KOPT-K1 (cell line): ENCODE data around the gene RAB43.

Source experiments
- H3K27ac ChIP-seq: fragments of 200-600 bp; sonication (generic); 2 replicates; pipeline ENCODE4 v1.5.1; 2016; ENCODE audit warnings: antibody characterized with exemption, mild to moderate bottlenecking, low read depth, low read length; ENCODE audit not compliant: poor library complexity, severe bottlenecking
- H3K36me3 ChIP-seq: fragments of 200-600 bp; sonication (generic); 2 replicates; pipeline ENCODE4 v1.5.1; 2017; ENCODE audit warnings: antibody characterized with exemption, mild to moderate bottlenecking, low read length, moderate library complexity; ENCODE audit not compliant: insufficient read depth
- H3K9me3 ChIP-seq: fragments of 200-600 bp; sonication (generic); 2 replicates; pipeline ENCODE4 v1.5.1; 2017; ENCODE audit warnings: antibody characterized with exemption, low read length, mild to moderate bottlenecking; ENCODE audit not compliant: insufficient read depth, poor library complexity, severe bottlenecking

RAB43 gene

DNA sequence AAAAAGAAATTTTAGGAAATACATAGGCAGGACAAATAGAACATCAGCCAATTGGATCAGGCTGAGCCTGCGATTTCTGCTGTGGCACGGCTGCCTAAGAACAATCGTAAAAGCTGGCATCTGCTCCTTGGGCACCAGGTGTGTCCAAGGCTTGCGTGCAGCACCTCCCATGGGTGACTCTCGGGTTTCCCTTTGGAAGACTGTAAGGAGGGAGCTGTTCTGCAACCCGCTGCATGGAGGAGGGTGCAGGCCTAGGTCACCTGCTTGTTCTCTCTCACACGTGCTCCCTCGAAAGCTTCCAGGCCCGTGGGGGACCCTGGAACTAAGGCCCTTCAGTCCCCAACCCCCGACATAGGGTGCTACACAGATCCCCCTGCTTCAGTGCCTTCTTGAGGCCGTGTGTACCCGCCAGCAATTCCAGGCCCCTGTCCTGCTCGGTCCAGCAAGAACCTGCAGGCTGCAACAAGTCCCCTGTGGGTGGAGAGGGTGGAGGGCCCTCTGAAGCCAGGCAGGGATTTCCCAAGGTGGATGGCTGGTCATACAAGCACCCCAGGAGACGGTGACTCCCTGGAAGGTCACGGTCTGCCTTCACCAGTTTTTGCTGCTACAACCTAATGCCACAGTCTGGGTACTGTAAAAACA is 57.6 kb downstream of the RAB43 start:
- no peaks in the 10 kb centered on the region for H3K9me3 ChIP-seq
- no peak overlapping the region for H3K27ac ChIP-seq
- H3K36me3 ChIP-seq, result no peaks in the 10 kb centered on the region

DNA sequence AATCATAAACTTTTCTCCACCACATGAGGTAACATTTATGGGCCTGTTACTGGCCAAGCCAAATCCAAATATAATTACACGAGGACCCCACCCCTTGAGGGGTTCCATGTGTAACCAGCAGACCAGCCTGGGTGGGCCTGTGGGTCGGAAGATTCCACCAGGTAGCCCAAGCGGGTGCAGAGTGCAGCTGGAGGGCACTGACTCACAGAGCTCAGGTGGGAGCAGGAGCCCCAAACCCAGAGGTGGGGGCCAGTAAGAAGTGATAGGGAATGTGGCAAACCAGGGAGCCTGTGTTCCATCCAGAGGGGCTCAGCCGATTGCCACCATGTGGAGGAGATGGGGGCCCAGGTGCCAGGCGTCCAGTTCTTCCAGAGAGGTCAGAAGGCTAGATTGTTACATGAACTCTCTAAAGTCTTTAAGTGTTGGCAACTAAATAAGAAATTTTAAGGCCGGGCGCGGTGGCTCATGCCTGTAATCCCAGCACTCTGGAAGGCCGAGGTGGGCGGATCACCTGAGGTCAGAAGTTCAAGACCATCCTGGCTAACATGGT is 58.4 kb downstream of the RAB43 start:
- Histone ChIP-seq H3K9me3 (no peaks in the 10 kb centered on the region), H3K27ac (no peak overlapping the region), H3K36me3 (no peaks in the 10 kb centered on the region)

DNA sequence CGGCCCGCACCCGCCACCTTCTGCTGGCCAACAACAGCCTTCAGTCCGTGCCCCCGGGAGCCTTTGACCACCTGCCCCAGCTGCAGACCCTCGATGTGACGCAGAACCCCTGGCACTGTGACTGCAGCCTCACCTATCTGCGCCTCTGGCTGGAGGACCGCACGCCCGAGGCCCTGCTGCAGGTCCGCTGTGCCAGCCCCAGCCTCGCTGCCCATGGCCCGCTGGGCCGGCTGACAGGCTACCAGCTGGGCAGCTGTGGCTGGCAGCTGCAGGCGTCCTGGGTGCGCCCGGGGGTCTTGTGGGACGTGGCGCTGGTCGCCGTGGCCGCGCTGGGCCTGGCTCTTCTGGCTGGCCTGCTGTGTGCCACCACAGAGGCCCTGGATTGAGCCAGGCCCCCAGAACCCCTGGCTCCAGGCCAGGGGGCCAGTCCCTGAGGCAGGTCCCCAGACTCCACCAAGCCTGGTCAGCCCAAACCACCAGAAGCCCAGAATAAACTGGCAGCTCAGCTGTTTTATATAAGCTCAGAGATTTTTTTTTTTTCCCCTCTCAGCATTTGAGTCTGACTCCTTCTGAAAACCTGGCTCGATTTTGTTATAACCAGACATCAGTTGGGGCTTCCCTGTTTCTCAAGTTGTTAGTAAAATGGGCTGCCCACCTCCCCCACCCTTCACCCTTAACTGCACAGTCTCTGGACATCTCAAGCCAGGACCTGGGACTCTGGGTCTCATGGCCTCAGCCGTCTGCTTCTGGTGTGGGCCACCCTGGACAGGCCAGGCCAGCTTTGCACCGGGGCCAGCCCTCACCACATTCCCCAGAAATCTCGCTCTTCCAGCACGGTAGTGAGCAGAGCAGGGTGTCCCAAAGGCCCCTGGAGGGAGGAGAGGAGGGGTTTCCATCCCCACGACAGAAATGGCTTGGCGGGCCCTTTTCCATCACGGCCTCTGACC is 59.4 kb downstream of the RAB43 start:
- H3K9me3 ChIP-seq, result no peaks in the 10 kb centered on the region
- no peak overlapping the region for H3K27ac ChIP-seq
- H3K36me3 ChIP-seq, result no peaks in the 10 kb centered on the region

DNA sequence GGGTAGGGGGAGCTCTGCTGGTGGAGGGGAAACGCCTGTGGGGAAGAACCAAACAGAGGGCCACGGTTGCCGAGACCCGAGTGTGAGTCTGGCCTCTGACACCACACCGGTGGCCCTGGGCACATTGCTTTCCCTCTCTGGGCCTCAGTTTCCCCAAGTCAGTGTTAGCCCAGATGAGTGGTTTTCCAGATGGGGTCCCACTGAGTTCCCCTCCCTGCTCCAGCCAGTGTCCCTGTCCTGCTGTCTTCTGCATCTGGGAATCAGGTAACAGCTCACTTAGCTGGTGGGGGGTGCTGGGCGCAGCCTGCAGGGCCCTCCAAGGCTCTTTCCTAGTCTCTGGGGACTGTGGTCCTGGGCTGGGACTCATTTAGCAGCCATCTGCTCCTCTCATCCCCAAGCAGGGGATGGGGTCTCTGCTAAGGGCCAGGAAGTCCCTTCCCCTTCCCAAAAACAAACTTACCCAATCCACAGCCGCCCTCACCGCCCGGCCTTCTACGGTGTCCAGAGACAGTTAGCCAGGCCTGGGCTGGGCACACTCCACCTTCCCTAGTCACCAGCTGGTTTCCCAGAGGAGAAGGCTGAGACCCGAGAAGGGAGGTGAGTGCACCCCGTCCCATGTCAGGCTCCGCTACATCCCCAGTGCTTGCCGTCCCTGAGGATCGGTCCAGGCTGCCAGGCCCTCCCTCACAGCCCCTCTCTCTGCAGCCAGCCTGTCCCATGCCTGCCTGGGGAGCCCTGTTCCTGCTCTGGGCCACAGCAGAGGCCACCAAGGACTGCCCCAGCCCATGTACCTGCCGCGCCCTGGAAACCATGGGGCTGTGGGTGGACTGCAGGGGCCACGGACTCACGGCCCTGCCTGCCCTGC is 60.3 kb downstream of the RAB43 start:
- H3K36me3 ChIP-seq, result no peaks in the 10 kb centered on the region
- no peaks in the 10 kb centered on the region for H3K9me3 ChIP-seq
- H3K27ac ChIP-seq, result no peak overlapping the region

DNA sequence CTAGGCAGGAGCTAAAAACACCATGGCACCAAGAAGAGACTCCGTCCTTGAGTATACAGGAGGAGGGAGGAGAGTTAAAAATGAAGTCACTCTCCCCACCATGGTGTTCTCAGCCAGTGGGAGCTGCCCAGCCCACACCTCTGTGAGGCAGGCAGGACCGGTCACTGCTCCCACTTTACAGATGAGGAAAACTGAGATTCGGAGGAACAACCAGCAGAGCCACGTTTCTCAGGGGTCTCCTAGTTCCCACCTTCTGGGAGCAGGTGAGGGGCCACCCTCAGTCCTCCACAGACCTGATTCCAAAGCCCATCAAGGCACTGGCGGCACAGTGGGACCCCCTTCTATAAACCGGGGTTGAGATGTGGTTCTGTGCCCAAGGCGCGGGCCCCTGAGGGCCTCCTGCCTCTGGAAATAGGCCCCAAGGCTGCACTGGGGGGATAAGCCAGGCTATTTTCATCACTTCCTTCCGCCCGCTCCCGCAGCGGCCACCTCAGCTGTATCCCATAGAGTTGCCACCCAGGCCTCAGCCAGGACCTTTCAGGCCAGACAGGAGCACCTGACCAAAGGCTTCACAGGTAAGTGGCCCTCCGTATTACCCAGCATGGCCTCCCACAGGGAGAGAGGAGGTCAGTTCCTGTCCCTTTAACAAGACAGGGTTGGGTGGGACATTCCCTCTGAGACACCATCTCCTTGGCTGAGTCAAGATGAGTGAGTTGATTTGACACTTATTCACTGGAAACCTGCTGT is 61.2 kb downstream of the RAB43 start, which contains the start of gene GP9:
Gene GP9 (plus strand): TSS at position 504 of the 747 bp plus-strand sequence. CDS start 961 bp downstream, outside the sequence.
- Histone ChIP-seq H3K9me3 (no peaks in the 10 kb centered on the region), H3K27ac (no peak within 1 kb of the TSS)

DNA sequence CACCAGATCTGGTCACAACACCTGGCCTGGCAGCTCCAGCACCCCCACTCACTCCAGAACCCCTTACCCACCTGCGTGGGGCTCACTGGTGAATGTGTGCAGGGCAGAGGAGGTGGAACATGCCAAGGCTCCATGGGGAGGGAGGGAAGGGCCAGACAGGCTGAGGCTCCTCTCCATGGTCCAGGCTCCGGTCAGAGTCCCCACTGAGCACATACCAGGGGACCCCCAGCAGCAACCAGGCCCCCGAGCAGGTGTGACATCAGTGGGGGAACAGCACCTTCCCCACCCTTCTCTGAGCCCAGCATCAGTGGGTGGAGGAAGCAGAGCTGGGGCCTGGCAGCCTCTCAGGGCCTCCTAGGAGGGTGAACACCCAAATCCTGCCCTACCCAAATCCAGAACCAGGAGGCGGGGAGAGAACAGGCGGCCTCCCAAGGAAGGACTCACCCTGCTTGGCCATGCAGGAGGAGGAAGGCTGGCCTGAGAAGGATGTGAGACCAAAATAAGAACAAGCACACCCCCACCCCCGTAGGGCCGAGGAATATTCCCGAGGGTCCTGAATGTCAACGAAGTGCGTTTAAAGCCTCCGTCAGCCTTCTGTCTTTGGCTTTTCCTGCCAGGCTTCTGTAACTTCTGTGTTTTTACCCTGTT is 62.2 kb downstream of the RAB43 start:
- Histone ChIP-seq H3K27ac (no peak overlapping the region), H3K9me3 (no peaks in the 10 kb centered on the region), H3K36me3 (no peaks in the 10 kb centered on the region)

More for the DNA sequence above, 61.2 kb downstream of the RAB43 start, which contains the start of gene GP9:
- no peaks in the 10 kb centered on the region for H3K36me3 ChIP-seq

DNA sequence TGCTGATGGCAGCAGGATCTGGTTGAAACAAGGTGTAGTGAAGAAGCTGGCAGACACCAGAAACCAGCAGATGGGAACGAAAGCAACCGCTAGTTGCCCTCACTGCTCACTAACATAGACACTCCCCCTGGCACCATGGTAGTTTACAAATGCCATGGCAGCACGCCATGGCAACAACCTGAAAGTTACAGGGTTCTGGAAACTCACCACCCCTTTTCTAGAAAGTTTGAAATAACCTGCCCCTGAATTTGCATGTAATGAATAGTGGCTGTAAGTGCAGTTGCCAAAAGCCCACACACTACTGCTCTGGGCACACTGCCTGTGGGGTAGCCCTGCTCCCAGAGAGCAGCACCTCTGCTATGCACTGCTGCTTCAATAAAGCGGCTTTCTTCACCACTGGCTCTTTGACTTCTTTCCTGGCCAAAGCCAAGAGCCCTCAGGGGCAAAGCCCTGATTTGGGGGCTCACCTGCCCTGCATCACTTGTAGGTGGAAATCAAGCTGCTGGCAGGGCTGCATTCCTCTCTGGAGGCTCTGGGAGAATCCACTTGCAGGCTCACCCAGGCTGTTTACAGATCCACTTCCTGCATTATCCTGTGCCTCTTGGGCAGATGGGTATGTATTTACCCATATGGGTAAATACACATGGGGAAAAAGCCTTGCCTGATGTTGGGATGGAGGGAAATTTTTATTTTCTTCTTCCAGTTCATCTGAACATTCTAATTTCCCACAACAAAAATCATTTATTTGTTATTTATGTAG is 63.0 kb downstream of the RAB43 start:
- no peaks in the 10 kb centered on the region for H3K9me3 ChIP-seq
- H3K27ac ChIP-seq, result no peak overlapping the region
- no peaks in the 10 kb centered on the region for H3K36me3 ChIP-seq

DNA sequence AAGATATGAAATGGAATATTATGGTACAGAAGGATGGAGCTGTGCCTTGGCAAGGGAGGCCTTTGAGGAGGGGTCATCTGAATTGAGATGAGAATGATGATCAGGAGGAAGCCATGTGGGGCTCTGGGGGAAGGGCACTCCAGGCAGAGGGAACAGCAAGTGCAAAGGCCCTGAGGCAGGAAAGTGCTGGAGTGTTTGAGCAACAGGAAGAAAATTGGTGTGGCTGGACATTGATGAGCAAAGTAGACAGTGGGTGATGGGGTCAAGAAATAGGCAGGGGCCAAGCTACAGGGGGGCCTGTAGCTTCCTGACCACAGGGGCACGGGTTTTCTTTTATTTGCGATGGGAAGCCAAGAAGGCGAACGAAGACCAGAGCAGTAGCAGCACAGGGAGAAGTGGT is 64.4 kb downstream of the RAB43 start:
- Histone ChIP-seq H3K9me3 (no peaks in the 10 kb centered on the region), H3K36me3 (no peaks in the 10 kb centered on the region), H3K27ac (no peak overlapping the region)

DNA sequence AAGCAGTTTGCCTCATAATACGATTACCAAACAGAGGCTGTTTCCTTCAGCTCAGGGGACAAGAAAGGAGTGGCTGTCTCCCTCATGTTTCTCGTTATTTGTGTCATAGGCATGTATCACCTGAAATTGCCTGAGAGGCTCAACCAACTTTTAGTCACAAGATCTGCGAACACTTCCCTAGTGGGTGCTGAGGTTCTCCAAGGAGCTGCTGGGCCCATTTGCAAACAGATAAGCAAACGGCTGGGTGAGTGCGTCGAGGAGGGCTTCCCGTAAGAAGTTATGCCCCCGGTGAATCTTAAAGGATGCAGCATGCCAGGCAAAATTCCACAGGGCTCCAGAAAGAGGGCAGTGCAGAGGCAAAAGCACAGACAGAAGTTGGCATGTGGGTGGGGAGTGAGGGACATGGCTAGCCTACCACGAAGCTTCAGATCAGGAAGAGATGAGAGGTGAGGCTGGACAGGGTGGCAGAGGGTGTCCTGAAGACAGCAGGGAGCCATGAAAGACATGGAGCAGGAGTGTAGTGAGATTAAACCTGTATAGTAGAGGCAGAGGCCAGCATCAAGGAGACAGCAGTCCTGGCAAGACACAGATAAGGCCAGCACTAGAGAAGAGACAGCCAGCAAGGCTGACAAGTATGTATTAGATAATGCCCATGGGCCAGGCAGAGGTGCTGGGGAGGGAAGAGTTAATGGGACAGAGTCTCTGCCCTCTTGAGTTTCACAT is 65.0 kb downstream of the RAB43 start:
- H3K36me3 ChIP-seq, result no peaks in the 10 kb centered on the region
- H3K27ac ChIP-seq, result no peak overlapping the region
- H3K9me3 ChIP-seq, result no peaks in the 10 kb centered on the region

DNA sequence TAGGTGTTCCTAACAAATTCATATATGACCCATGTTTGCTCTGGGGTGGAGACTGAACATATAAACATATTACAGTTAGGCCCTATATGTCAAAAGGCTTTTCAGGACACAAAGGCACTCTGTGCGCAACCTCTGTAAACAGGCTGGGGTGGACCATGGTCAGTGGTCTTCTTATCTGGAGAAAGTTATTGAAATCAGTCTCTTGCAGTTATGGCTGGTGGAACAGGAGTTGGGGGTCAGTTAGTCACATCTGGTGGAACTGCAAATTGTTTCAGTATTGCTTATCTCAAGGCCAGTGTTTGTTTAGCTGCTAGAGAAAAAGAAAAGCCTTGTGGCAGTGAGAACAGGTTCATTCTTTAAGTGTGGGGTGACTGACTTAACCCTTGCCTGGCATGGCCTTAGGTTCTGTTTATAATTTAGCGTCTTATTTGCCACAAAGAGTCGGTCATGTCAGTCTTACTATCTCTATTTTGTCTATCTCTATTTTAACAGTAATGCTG is 66.9 kb downstream of the RAB43 start:
- H3K36me3 ChIP-seq, result no peaks in the 10 kb centered on the region
- no peak overlapping the region for H3K27ac ChIP-seq

DNA sequence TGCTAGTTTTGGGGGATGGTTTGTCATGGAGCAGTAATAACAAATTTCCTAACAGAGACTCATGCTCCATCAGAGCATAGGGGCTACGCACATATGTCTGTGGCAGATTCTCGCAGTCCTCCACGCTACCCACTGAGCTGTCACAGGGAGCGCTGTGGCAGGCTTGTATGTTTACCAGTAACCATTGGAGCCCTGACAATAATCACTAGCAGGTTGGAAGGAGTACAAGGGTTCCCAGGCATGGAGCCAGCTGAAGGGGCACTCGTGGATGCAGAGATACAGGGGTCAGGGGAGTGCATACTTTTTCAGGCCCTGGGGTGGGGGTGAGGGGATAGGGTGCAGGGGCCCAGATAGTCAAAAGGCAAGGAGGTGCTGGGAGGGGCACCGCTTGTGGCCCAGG is 68.9 kb downstream of the RAB43 start:
- Histone ChIP-seq H3K9me3 (peaks cover 8% of the 10 kb centered on the region), H3K36me3 (no peaks in the 10 kb centered on the region), H3K27ac (no peak overlapping the region)

More for the DNA sequence above, 66.9 kb downstream of the RAB43 start:
- H3K9me3 ChIP-seq, result no peaks in the 10 kb centered on the region

DNA sequence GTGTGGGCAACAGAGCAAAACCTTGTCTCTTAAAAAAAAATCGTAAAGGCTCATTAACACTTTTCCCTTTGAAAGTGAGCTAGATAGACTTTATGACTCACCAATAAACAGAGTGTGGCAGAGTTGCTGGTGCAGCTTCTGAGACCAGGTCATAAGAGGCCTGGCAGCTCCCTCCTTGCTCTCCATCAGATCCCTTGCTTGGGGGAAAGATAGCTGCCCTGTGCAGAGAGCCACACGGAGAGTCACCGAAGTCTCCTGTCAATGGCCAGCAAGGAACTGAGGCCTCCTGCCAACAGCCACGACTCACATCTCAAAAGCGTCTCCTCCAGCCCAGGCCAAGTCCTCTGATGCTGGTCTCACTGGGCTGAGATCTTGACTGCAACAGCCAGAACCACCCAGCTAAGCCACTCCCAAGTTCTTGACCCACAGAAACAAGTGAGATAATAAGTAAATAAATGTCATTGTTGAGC is 69.7 kb downstream of the RAB43 start:
- Histone ChIP-seq H3K36me3 (no peaks in the 10 kb centered on the region), H3K9me3 (peaks cover 14% of the 10 kb centered on the region), H3K27ac (no peak overlapping the region)
